Ovary (tissue), 3 donors: ENCODE measurements around the gene NR3C2.

Experiments
- EP300 ChIP-seq: sonication (generic); formaldehyde crosslinking; IDR thresholded peaks from one replicate; pipeline ENCODE4 v1.6.1; 2017; ENCODE audit warnings: antibody characterized with exemption
- POLR2A ChIP-seq: fragments of 450-650 bp; IDR thresholded peaks from one replicate; pipeline ENCODE4 v1.6.1; 2017; ENCODE audit warnings: antibody characterized with exemption, mild to moderate bottlenecking, moderate library complexity
- TF ChIP-seq, protein P1 (sequence below), 3 donors: fragments of 450-650 bp in 2 of 3; fragments of 200-600 bp in 1 of 3; IDR thresholded peaks; one replicate each; pipeline versions ENCODE4 v1.5.1 to v1.8.0; 2016 to 2022; ENCODE audit warnings: antibody characterized with exemption in 3 of 3, mild to moderate bottlenecking in 1 of 3
- donor health status: DM: no; HTN: no; CAD: no.

- no peak for TF ChIP-seq POLR2A
- TF ChIP-seq, protein P1, sequence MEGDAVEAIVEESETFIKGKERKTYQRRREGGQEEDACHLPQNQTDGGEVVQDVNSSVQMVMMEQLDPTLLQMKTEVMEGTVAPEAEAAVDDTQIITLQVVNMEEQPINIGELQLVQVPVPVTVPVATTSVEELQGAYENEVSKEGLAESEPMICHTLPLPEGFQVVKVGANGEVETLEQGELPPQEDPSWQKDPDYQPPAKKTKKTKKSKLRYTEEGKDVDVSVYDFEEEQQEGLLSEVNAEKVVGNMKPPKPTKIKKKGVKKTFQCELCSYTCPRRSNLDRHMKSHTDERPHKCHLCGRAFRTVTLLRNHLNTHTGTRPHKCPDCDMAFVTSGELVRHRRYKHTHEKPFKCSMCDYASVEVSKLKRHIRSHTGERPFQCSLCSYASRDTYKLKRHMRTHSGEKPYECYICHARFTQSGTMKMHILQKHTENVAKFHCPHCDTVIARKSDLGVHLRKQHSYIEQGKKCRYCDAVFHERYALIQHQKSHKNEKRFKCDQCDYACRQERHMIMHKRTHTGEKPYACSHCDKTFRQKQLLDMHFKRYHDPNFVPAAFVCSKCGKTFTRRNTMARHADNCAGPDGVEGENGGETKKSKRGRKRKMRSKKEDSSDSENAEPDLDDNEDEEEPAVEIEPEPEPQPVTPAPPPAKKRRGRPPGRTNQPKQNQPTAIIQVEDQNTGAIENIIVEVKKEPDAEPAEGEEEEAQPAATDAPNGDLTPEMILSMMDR (IDR thresholded peaks at IDR 0.05), result no peak
- no peak for TF ChIP-seq EP300
Measured at GRCh38 chr4:148078061-148078460, 364.2 kb downstream of the NR3C2 start.
